Retinal pigment epithelial cell (primary cell): ENCODE data around the gene CIZ1.

Source experiments
- DNase-seq: peaks from one replicate; pipeline ENCODE4 v3.0.0-alpha.2; 2010; ENCODE audit warnings: low read depth
- H3K4me3 ChIP-seq: 2 replicates; pipeline ENCODE4 v1.5.1; 2011; ENCODE audit warnings: mild to moderate bottlenecking, low read length, control low read depth, moderate library complexity
- CTCF ChIP-seq: conservative IDR thresholded peaks from 2 replicates; pipeline ENCODE4 v1.5.1; 2011; ENCODE audit warnings: low read depth, low read length, control low read depth, inconsistent platforms

CIZ1 gene

DNA sequence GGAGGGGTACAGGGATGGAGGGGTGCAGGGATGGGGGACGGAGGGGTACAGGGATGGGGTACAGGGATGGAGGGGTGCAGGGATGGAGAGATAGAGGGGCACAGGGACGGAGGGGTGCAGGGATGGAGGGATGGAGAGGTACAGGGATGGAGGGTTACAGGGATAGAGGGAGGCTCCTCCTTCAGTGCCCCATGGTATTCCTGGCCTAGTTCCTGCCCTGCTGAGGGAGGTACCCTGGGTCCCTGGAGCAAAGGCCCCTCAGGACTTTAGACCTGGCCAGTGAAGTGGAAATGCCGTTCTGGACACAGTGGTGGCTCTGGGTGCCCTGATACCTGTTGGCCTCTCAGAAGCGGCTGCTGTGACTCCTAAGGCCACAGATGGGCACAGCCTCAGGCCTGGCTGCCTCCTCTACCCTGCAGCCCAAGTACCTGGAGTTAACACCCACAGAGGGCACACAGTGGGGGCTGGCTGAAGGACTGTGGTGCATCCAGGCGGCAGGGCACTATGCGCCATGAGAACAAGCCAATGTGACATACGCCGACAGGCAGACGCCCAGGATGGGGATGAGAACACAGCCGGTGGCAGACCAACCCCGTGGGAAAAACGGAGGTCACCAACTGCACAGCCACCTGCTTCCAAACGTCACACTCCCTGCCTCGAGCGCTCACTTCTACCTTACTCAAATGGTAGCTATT is 72.3 kb downstream of the CIZ1 start:
- DNase-seq, result no peak
- TF ChIP-seq CTCF, result no peak
- H3K4me3 ChIP-seq, result no peak overlapping the region

- DNase-seq, result no peak
- no peak for TF ChIP-seq CTCF
- H3K4me3 ChIP-seq, result no peak overlapping the region
These were observed 72.9 kb downstream of the CIZ1 start for GRCh38 chr9:128118472-128118857.

GRCh38 chr9:128117613-128118471 is 73.5 kb downstream of the CIZ1 start:
- no peak overlapping the region for H3K4me3 ChIP-seq
- DNase-seq, result no peak
- TF ChIP-seq CTCF, result peak; percentile 100

GRCh38 chr9:128116104-128117083 is 75.0 kb downstream of the CIZ1 start:
- DNase-seq, result no peak
- no peak for TF ChIP-seq CTCF

More at GRCh38 chr9:128116104-128117083, 75.0 kb downstream of the CIZ1 start:
- no peak overlapping the region for H3K4me3 ChIP-seq
